ENCODE data around the gene ZNF575.

Gene ZNF575

GRCh38 chr19:43532571-43532961 lies 422 bp upstream of the ZNF575 start:
- in situ Hi-C loops (cut with HindIII; ENCODE audit: low pct_ligation_motif_present, low sequenced_read_pairs): no loop called here
- H3K27ac ChIP-seq: no peak overlapping the region
- no peaks in the 10 kb centered on the region for H3K27me3 ChIP-seq (replicated peaks)
- no peak for DNase-seq
- H3K4me3 ChIP-seq (ENCODE audit: low read depth, low read length): peak overlapping the region; percentile 61
- TF ChIP-seq, protein P1, sequence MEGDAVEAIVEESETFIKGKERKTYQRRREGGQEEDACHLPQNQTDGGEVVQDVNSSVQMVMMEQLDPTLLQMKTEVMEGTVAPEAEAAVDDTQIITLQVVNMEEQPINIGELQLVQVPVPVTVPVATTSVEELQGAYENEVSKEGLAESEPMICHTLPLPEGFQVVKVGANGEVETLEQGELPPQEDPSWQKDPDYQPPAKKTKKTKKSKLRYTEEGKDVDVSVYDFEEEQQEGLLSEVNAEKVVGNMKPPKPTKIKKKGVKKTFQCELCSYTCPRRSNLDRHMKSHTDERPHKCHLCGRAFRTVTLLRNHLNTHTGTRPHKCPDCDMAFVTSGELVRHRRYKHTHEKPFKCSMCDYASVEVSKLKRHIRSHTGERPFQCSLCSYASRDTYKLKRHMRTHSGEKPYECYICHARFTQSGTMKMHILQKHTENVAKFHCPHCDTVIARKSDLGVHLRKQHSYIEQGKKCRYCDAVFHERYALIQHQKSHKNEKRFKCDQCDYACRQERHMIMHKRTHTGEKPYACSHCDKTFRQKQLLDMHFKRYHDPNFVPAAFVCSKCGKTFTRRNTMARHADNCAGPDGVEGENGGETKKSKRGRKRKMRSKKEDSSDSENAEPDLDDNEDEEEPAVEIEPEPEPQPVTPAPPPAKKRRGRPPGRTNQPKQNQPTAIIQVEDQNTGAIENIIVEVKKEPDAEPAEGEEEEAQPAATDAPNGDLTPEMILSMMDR (IDR thresholded peaks at IDR 0.05; ENCODE audit: low read depth, low read length, missing control alignments): no peak
- no peaks in the 10 kb centered on the region for H3K36me3 ChIP-seq (replicated peaks)

DNA sequence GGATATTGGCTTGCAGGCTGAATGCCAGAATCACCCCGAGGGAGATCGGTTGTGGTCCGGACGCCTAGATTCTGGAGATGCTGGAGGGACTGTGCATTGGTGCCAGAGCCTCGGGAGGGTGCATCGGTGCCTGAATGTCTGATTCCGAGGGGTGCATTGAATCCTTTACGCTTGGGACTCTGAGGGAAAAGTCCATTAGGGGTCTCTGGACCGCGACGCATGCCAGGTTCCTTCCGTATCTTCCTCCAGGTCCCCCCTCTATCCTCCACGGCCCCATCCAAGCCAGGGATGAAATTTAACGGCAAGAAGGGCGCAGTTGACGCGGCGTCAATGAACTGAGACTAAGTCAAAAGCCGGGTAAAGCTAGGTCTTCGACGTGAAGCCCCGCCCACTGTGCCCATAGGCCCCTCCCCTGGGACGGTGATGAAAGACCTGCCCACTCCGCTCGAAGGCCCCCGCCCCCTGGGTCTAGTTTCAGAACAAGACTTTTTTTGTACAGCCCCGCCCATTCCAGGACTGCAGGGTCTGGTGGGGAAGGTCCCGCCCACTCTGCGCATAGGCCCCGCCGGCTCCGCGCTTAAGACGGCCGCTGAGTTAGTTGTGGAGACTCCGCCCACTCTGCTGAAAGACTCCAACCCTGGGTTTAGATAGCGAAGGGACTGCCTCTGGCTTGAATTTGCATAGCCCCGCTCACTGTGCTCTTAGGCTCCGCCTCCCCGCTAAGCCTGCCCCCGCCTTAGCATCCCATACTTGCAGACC lies 737 bp downstream of the ZNF575 start:
- Histone ChIP-seq H3K27ac (peak overlapping the region; percentile 25), H3K4me3 (ENCODE audit: low read depth, low read length) (peak overlapping the region; percentile 61), H3K36me3 (replicated peaks) (no peaks in the 10 kb centered on the region), H3K27me3 (replicated peaks) (no peaks in the 10 kb centered on the region)
- in situ Hi-C loops (cut with HindIII; ENCODE audit: low pct_ligation_motif_present, low sequenced_read_pairs): no loop called here
- DNase-seq: peak; percentile 100
- TF ChIP-seq, protein P1 (IDR thresholded peaks at IDR 0.05; ENCODE audit: low read depth, low read length, missing control alignments): no peak

DNA sequence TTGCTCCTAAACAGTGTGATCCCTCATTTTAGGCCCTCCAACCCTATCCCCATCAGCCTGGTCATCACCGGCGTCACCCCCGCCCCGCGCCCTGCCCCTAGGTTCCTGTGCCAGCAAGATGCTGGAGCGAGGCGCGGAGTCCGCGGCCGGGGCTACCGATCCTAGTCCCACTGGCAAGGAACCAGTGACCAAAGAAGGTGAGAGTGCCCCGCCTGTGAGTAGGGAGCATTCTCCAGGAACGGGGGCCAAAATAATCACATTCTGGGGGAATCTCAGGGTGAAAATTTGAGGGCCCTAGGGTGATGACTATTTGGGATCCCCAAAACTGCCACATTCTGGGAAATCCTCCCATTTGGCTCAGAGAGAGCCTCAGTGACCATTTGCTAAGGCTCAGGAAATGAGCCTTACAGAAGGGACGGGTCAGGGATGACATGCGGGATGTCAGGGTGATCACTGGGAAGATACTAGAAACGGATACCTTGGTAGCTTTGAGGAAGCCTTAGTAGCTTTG lies 1.4 kb downstream of the ZNF575 start:
- H3K27ac ChIP-seq: no peak overlapping the region

GRCh38 chr19:43534816-43535761 lies 2.1 kb downstream of the ZNF575 start:
- H3K36me3 ChIP-seq (replicated peaks): peaks cover 5% of the 10 kb centered on the region
- peak; percentile 56 for DNase-seq
- no peak overlapping the region for H3K27ac ChIP-seq
- in situ Hi-C loops (cut with HindIII; ENCODE audit: low pct_ligation_motif_present, low sequenced_read_pairs): no loop called here
- TF ChIP-seq, protein P1 (IDR thresholded peaks at IDR 0.05; ENCODE audit: low read depth, low read length, missing control alignments): peak; percentile 86
- H3K27me3 ChIP-seq (replicated peaks): no peaks in the 10 kb centered on the region
- H3K4me3 ChIP-seq (ENCODE audit: low read depth, low read length): no peak overlapping the region

More for the DNA sequence above, 1.4 kb downstream of the ZNF575 start:
- H3K27me3 ChIP-seq (replicated peaks): no peaks in the 10 kb centered on the region
- TF ChIP-seq, protein P1 (IDR thresholded peaks at IDR 0.05; ENCODE audit: low read depth, low read length, missing control alignments): no peak
- H3K36me3 ChIP-seq (replicated peaks): peaks cover 5% of the 10 kb centered on the region
- in situ Hi-C loops (cut with HindIII; ENCODE audit: low pct_ligation_motif_present, low sequenced_read_pairs): no loop called here
- peak overlapping the region; percentile 54 for H3K4me3 ChIP-seq (ENCODE audit: low read depth, low read length)
- DNase-seq: no peak

DNA sequence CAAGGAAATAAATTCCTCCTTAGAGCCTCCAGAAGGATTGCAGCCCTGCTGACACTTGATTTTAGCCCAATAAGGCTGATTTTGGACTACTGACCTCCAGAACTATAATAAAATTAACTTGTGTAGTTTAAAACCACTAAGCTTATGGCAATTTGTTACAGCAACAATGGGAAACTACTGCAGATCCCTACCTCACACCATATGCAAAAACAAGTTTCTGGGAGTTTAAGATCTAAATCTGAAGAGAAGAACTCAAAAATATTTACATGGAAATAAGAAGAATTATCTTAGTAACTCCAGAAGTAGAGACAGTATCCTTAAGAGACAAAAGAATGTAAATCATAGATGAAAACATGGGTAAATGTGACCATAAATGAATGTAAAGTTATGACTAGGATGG lies 5.9 kb downstream of the ZNF575 start:
- TF ChIP-seq, protein P1 (IDR thresholded peaks at IDR 0.05; ENCODE audit: low read depth, low read length, missing control alignments): no peak
- in situ Hi-C loops (cut with HindIII; ENCODE audit: low pct_ligation_motif_present, low sequenced_read_pairs): no loop called here
- DNase-seq: no peak
- Histone ChIP-seq H3K4me3 (ENCODE audit: low read depth, low read length) (no peak overlapping the region), H3K36me3 (replicated peaks) (peaks cover 10% of the 10 kb centered on the region), H3K27ac (no peak overlapping the region), H3K27me3 (replicated peaks) (no peaks in the 10 kb centered on the region)

Data from brain microvascular endothelial cell (primary cell).